GM19395 (cell line): ENCODE measurements around the gene DHH.
"Not testable (repeated sequence)": the region's sequence is repeated elsewhere in the genome, so short reads cannot be mapped to it uniquely, and the experiment has no call there.

ENCODE experiments used
- ATAC-seq: cut with Tn5 transposase; IDR thresholded peaks from one replicate; pipeline ENCODE4 v1.9.1; 2021; ENCODE audit warnings: mild to moderate bottlenecking, moderate library complexity; ENCODE audit not compliant: unreplicated experiment

DHH gene

GRCh38 chr12:49079793-49080192, 14.8 kb downstream of the DHH start:
- no peak for ATAC-seq

GRCh38 chr12:49070971-49071370, 23.6 kb downstream of the DHH start:
- ATAC-seq = no peak

- ATAC-seq = peak; percentile 97
Observed at GRCh38 chr12:49069507-49070346, 24.9 kb downstream of the DHH start, which contains the start of gene RHEBL1. Gene RHEBL1, minus strand, starts transcription at chr12:49069979. Its CDS starts 194 bp downstream, at chr12:49069785.

- ATAC-seq = no peak
Observed at GRCh38 chr12:49068879-49069506, 25.6 kb downstream of the DHH start.

GRCh38 chr12:49066120-49066519, 28.5 kb downstream of the DHH start:
- no peak for ATAC-seq

GRCh38 chr12:49064767-49065152, 29.8 kb downstream of the DHH start:
- no peak for ATAC-seq

- not testable (repeated sequence) for ATAC-seq
Observed at GRCh38 chr12:49061916-49062315, 32.7 kb downstream of the DHH start.

- ATAC-seq = peak; percentile 5
Observed at GRCh38 chr12:49061157-49061650, 33.4 kb downstream of the DHH start.

GRCh38 chr12:49060237-49061156, 34.1 kb downstream of the DHH start, which contains the start of gene KMT2D:
Gene KMT2D, minus strand, starts transcription at chr12:49060794. Its CDS starts 5,470 bp downstream, at chr12:49055324.
- peak; percentile 63 for ATAC-seq

- no peak for ATAC-seq
Observed at GRCh38 chr12:49059299-49060171, 35.1 kb downstream of the DHH start.

- no peak for ATAC-seq
Observed at GRCh38 chr12:49059045-49059298, 35.6 kb downstream of the DHH start.

- ATAC-seq = no peak
Observed at GRCh38 chr12:49058366-49059044, 36.1 kb downstream of the DHH start.

GRCh38 chr12:49057888-49058287, 36.7 kb downstream of the DHH start:
- ATAC-seq = no peak

- peak; percentile 69 for ATAC-seq
Observed at GRCh38 chr12:49055978-49056754, 38.4 kb downstream of the DHH start.

GRCh38 chr12:49055092-49055491, 39.5 kb downstream of the DHH start:
- ATAC-seq = no peak

GRCh38 chr12:49054524-49054923, 40.1 kb downstream of the DHH start:
- ATAC-seq = no peak

- no peak for ATAC-seq
Observed at GRCh38 chr12:49054096-49054495, 40.5 kb downstream of the DHH start.

- no peak for ATAC-seq
Observed at GRCh38 chr12:49052451-49053208, 42.0 kb downstream of the DHH start.
